HCT116 (cell line): ENCODE data around the gene PROB1. TPM values are rescaled to one million over a fixed set of nuclear protein-coding genes. Genes with fewer than 3 reads are reported as not detected.

ENCODE experiments used
- ATAC-seq: fragments of 200-7000 bp; cut with Tn5 transposase; 2 replicates; pipeline ENCODE4 v1.9.1; 2020; ENCODE audit warnings: mild to moderate bottlenecking, moderate library complexity
- BruUV-seq: library from RNA; stranded (reverse); fragments of 400-500 nt; replicated peaks from 2 replicates; lab custom pipeline; 2021; lab: Mats Ljungman, UMichigan
- CTCF ChIA-PET: fragments of 300-600 bp; sonication (Branson Sonifier 250); formaldehyde crosslinking; loops from one replicate; lab custom pipeline; 2021; ENCODE audit warnings: antibody characterized with exemption; lab: Charles Lee
- POLR2A ChIA-PET: fragments of 300-600, 350-600 bp; sonication (Branson Sonifier 250); formaldehyde crosslinking; loops from one replicate; lab custom pipeline; 2021; ENCODE audit warnings: antibody characterized with exemption; lab: Charles Lee
- RAD21 ChIA-PET, 2 experiments: fragments of 300-600 bp; sonication (Branson Sonifier 250); formaldehyde crosslinking; loops; one replicate each; lab custom pipeline; 2023; ENCODE audit warnings: low total read pairs in 2 of 2; ENCODE audit not compliant: uncharacterized antibody in 2 of 2, unreplicated experiment in 2 of 2, low non-redundant PET in 1 of 2; lab: Charles Lee
- DNase-seq: peaks from one replicate; pipeline ENCODE4 v3.0.0-alpha.2; 2010; ENCODE audit warnings: low read depth, low spot score
- H2AFZ ChIP-seq: fragments of 200-600 bp; shearing (Covaris generic), sonication (generic); 2 replicates; pipeline ENCODE4 v1.6.1; 2017; ENCODE audit warnings: low read depth, mixed run types, mixed read lengths, antibody characterized with exemption, low read length; ENCODE audit not compliant: poor library complexity, severe bottlenecking
- H3K27ac ChIP-seq: 2 replicates; pipeline ENCODE4 v1.5.1; 2012; ENCODE audit warnings: low read depth, low read length
- H3K27me3 ChIP-seq: fragments of 200-600 bp; sonication (generic); 2 replicates; pipeline ENCODE4 v1.6.1; 2016; ENCODE audit warnings: mixed run types, low read length, mixed read lengths; ENCODE audit not compliant: insufficient read depth
- H3K36me3 ChIP-seq, 2 experiments: fragments of 200-500 bp in 1 of 2; fragments of 200-600 bp in 1 of 2; sonication (Bioruptor generic) in 1 of 2; sonication (generic) in 1 of 2; 2 replicates each; pipeline versions ENCODE4 v1.5.1 to v1.6.1; 2014 to 2016; ENCODE audit warnings: low read length in 2 of 2, inconsistent platforms in 1 of 2, mixed read lengths in 1 of 2, mixed run types in 1 of 2; ENCODE audit not compliant: insufficient read depth in 2 of 2, control insufficient read depth in 1 of 2
- H3K4me1 ChIP-seq, 2 experiments: fragments of 200-600 bp in 1 of 2; sonication (generic) in 1 of 2; 2 replicates each; pipeline versions ENCODE4 v1.5.1 to v1.6.1; 2012 to 2017; ENCODE audit warnings: low read length in 2 of 2, inconsistent platforms in 1 of 2, mild to moderate bottlenecking in 1 of 2, mixed read lengths in 1 of 2, mixed run types in 1 of 2, moderate library complexity in 1 of 2; ENCODE audit not compliant: insufficient read depth in 2 of 2, control insufficient read depth in 1 of 2
- H3K4me2 ChIP-seq: fragments of 200-600 bp; sonication (generic); 2 replicates; pipeline ENCODE4 v1.6.1; 2017; ENCODE audit warnings: mixed run types, low read length, mixed read lengths
- H3K4me3 ChIP-seq, 2 experiments: fragments of 200-600 bp in 1 of 2; sonication (generic) in 1 of 2; replicated peaks in 1 of 2; 2 replicates each; pipeline ENCODE4 v1.5.1; 2011 to 2016; ENCODE audit warnings: low read length in 2 of 2, control low read depth in 1 of 2, low read depth in 1 of 2, mild to moderate bottlenecking in 1 of 2, mixed read lengths in 1 of 2, mixed run types in 1 of 2
- H3K79me2 ChIP-seq: fragments of 200-600 bp; sonication (generic); 2 replicates; pipeline ENCODE4 v1.6.1; 2017; ENCODE audit warnings: mild to moderate bottlenecking, mixed run types, low read length, moderate library complexity, mixed read lengths; ENCODE audit not compliant: insufficient read depth
- H3K9ac ChIP-seq: fragments of 200-600 bp; sonication (generic); 2 replicates; pipeline ENCODE4 v1.6.1; 2016; ENCODE audit warnings: low read length, mixed read lengths
- H3K9me2 ChIP-seq: fragments of 200-600 bp; sonication (generic), shearing (Covaris generic); 2 replicates; pipeline ENCODE4 v1.6.1; 2017; ENCODE audit warnings: mixed run types, mild to moderate bottlenecking, moderate library complexity; ENCODE audit not compliant: insufficient read depth
- H3K9me3 ChIP-seq, 2 experiments: fragments of 200-500 bp in 1 of 2; fragments of 200-600 bp in 1 of 2; sonication (Bioruptor generic) in 1 of 2; sonication (generic) in 1 of 2; 2 replicates each; pipeline ENCODE4 v1.6.1; 2014 to 2017; ENCODE audit warnings: low read length in 2 of 2, mixed read lengths in 2 of 2, inconsistent platforms in 1 of 2, low read depth in 1 of 2, mild to moderate bottlenecking in 1 of 2, mixed run types in 1 of 2, moderate library complexity in 1 of 2; ENCODE audit not compliant: control insufficient read depth in 1 of 2, insufficient read depth in 1 of 2
- H4K20me1 ChIP-seq: fragments of 200-600 bp; sonication (generic), shearing (Covaris generic); 2 replicates; pipeline ENCODE4 v1.6.1; 2017; ENCODE audit warnings: mixed run types, mild to moderate bottlenecking, moderate library complexity; ENCODE audit not compliant: insufficient read depth
- EGR1 ChIP-seq: IDR thresholded peaks from 2 replicates; pipeline ENCODE4 v1.6.1; 2012; ENCODE audit warnings: low read depth
- EZH2 ChIP-seq: fragments of 200-600 bp; sonication (generic); IDR thresholded peaks from 2 replicates; pipeline ENCODE4 v1.6.1; 2017; ENCODE audit warnings: antibody characterized with exemption, mixed run types
- EZH2phosphoT487 ChIP-seq: fragments of 200-600 bp; IDR thresholded peaks from 2 replicates; pipeline ENCODE4 v1.6.1; 2018; ENCODE audit warnings: antibody characterized with exemption, borderline replicate concordance
- SIN3A ChIP-seq: IDR thresholded peaks from 2 replicates; pipeline ENCODE4 v1.6.1; 2012; ENCODE audit warnings: low read depth
- intact Hi-C: fragments of 100-400 bp; cut with micrococcal nuclease; formaldehyde crosslinking; loops from 2 replicates; pipeline ENCODE4 v1.10.0; 2022
- total RNA-seq: library from RNA; stranded (reverse); gene quantifications from one replicate; pipeline ENCODE4 v1.2.1, GENCODE V29; 2021; ENCODE audit not compliant: unreplicated experiment
- TF ChIP-seq, protein P1 (sequence below): IDR thresholded peaks from 2 replicates; pipeline ENCODE4 v1.6.1; 2012; ENCODE audit warnings: low read depth

PROB1 gene
- total RNA-seq, 1 experiment from 2014 or later: 1.7 TPM

GRCh38 chr5:139381837-139382761 lies 12.8 kb downstream of the PROB1 start:
- no peaks in the 10 kb centered on the region for H3K36me3 ChIP-seq
- ChIA-PET POLR2A (no interaction called here), RAD21 (no interaction called here), CTCF (no interaction called here)
- H3K4me3 ChIP-seq: no peak overlapping the region
- no peaks in the 10 kb centered on the region for H3K27me3 ChIP-seq
- intact Hi-C loops: no loop called here
- no peak overlapping the region for H3K9ac ChIP-seq
- H4K20me1 ChIP-seq: no peaks in the 10 kb centered on the region
- no peak for TF ChIP-seq EGR1
- ATAC-seq (no peak), DNase-seq (no peak)
- no peaks in the 10 kb centered on the region for H3K9me3 ChIP-seq
- no peaks in the 10 kb centered on the region for H3K9me2 ChIP-seq
- no peak overlapping the region for H2AFZ ChIP-seq
- peaks cover 0 to 9% of the 10 kb centered on the region in 2 experiments; a peak in 1 of 4 replicates for H3K4me1 ChIP-seq
- no TSS peak for BruUV-seq
- no peaks in the 10 kb centered on the region for H3K79me2 ChIP-seq
- H3K27ac ChIP-seq: no peak overlapping the region
- no peak overlapping the region for H3K4me2 ChIP-seq

DNA sequence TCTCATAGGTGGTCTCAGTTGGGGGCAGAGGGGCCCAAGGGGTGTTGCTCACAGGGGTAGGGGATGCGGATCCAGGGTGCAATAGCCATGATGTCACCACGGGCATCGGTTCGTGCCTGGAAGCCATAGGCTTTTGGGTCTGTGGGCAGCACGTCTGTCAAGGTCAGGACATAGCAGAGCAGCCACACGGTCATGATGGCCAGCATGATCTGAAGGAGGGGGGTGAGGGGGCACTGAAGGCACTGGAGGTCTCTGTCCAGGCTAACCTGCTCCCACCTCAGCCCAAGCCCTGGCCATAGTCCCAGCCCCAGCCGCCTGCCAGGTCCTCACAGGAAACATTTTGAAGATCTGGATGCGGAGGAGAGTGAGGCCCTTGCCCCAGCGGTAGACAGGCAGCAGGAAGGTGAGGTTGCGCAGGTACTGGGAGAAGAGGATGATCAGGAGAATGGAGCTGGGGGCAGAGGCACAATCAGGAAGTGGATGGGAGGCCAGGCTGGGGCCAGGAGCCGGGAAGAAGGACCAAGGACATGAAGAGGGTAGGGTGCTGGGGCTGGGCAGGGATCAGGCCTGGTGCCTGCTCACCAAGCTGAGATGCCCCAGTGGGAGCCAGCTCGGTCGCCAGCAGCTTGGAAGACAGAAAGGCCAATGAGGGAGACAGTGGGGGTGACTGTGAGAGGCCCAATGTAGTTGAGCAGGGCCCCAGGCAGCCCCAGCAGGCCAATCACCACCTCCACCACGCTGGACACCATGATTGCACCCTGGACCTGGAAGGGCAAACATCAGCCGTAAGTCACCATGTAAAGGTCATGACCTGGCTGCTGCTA lies 15.1 kb downstream of the PROB1 start:
- no TSS peak for BruUV-seq
- H3K27me3 ChIP-seq: no peaks in the 10 kb centered on the region
- no peaks in the 10 kb centered on the region for H4K20me1 ChIP-seq
- ChIA-PET CTCF (no interaction called here), POLR2A (no interaction called here), RAD21 (no interaction called here)
- H3K4me3 ChIP-seq: no peak overlapping the region
- no peak overlapping the region for H3K27ac ChIP-seq
- H3K36me3 ChIP-seq: no peaks in the 10 kb centered on the region
- H3K9ac ChIP-seq: no peak overlapping the region
- DNase-seq (no peak), ATAC-seq (no peak)
- intact Hi-C loops: loop anchor here (10.0 kb wide), 1 partner anchor 185 kb away; the partner anchor contains the start of gene SIL1
- H3K9me2 ChIP-seq: no peaks in the 10 kb centered on the region
- H3K79me2 ChIP-seq: no peaks in the 10 kb centered on the region
- no peak for TF ChIP-seq EZH2
- TF ChIP-seq SIN3A: no peak
- TF ChIP-seq, protein P1, sequence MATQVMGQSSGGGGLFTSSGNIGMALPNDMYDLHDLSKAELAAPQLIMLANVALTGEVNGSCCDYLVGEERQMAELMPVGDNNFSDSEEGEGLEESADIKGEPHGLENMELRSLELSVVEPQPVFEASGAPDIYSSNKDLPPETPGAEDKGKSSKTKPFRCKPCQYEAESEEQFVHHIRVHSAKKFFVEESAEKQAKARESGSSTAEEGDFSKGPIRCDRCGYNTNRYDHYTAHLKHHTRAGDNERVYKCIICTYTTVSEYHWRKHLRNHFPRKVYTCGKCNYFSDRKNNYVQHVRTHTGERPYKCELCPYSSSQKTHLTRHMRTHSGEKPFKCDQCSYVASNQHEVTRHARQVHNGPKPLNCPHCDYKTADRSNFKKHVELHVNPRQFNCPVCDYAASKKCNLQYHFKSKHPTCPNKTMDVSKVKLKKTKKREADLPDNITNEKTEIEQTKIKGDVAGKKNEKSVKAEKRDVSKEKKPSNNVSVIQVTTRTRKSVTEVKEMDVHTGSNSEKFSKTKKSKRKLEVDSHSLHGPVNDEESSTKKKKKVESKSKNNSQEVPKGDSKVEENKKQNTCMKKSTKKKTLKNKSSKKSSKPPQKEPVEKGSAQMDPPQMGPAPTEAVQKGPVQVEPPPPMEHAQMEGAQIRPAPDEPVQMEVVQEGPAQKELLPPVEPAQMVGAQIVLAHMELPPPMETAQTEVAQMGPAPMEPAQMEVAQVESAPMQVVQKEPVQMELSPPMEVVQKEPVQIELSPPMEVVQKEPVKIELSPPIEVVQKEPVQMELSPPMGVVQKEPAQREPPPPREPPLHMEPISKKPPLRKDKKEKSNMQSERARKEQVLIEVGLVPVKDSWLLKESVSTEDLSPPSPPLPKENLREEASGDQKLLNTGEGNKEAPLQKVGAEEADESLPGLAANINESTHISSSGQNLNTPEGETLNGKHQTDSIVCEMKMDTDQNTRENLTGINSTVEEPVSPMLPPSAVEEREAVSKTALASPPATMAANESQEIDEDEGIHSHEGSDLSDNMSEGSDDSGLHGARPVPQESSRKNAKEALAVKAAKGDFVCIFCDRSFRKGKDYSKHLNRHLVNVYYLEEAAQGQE: no peak
- TF ChIP-seq EZH2phosphoT487: no peak
- no peak overlapping the region for H2AFZ ChIP-seq
- peaks cover 0 to 11% of the 10 kb centered on the region in 2 experiments; a peak in 1 of 4 replicates for H3K4me1 ChIP-seq
- no peaks in the 10 kb centered on the region for H3K9me3 ChIP-seq
- H3K4me2 ChIP-seq: no peak overlapping the region
